ENCODE measurements around the gene TMEM219. TPM values are rescaled to one million over a fixed set of nuclear protein-coding genes. Genes with fewer than 3 reads are reported as not detected.

Gene TMEM219
- total and polyA plus RNA-seq, 10 of the 15 experiments (the other 5 are each of a cell fraction or from before 2014, with no cell fraction given): 33.6 to 74.6 (median 56.5) TPM

DNA sequence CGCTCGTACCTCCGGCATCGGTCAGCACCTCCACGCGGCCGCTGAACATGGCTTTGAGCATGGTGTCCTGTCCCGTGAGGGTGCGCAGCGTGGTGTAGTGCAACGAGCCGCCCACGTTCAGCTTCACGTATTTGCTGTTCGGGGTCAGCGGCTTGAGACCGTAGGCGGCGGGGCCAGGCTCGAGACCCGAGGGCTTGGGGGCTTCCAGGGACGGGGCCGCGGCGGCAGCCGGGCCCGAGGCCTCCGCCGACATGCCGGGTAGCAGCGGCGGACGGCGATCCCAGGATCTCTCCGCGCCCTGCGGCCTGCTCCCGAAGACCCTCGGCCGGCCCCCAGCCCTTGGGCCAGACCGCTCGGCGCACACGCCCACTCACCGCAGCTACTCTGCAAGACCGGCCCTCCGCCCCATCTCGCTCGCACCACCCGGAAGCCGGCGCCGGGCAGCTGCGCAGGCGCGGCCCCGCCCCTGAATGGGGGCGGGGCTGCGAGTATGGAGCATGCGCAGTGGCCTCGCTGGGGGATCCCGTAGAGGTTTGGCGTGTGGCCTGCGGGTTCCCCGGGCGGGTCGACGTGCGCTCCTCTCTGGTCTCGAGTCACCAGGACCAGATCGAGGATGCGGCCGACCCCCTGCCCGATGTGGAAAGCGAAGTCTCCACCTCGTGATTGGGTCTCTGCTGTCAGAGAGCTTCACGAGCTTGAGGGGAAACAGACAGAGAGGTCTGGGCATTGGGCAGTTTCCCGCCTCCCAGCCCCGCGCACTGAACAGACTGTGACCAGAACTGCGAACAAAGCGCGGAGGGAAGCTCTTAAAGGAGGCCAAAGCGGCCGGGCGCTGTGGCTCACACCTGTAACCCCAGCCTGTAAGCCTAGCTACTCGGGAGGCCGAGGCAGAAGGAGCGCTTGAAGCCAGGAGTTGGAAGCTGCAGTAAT lies 35.8 kb upstream of the TMEM219 start, which contains the start of gene KCTD13 (continued):
- TF ChIP-seq POLR2A (IDR thresholded peaks at IDR 0.05; ENCODE audit: low read depth, low read length) (peak; percentile 97), YY1 (IDR thresholded peaks at IDR 0.05; ENCODE audit: low read depth, low read length) (peak; percentile 30; the same call in 1 of the 2 replicates), IKZF1 (conservative IDR thresholded peaks at IDR 0.05) (peak; percentile 98), MTA3 (IDR thresholded peaks at IDR 0.05; ENCODE audit: borderline replicate concordance, low read length) (no peak), LARP7 (IDR thresholded peaks at IDR 0.05) (peak; percentile 79), CHD1 (IDR thresholded peaks at IDR 0.05; ENCODE audit: low read depth, low read length) (no peak), SPI1 (IDR thresholded peaks at IDR 0.05; ENCODE audit: borderline replicate concordance, insufficient read depth, low read depth, low read length) (no peak), NR2C1 (IDR thresholded peaks at IDR 0.05) (peak; percentile 27; the same call in 1 of the 2 replicates), NR2C2 (IDR thresholded peaks at IDR 0.05; ENCODE audit: borderline replicate concordance, control insufficient read depth, insufficient read length, low read depth) (no peak), KLF5 (IDR thresholded peaks at IDR 0.05; ENCODE audit: partially characterized antibody) (peak; percentile 47), RB1 (IDR thresholded peaks at IDR 0.05; ENCODE audit: borderline replicate concordance) (peak; percentile 96; the same call in 1 of the 2 replicates), BACH1 (IDR thresholded peaks at IDR 0.05; ENCODE audit: borderline replicate concordance) (peak; percentile 28; the same call in 1 of the 2 replicates), ZNF687 (IDR thresholded peaks at IDR 0.05) (peak; percentile 86), CHD4 (IDR thresholded peaks at IDR 0.05) (no peak), SP1 (IDR thresholded peaks at IDR 0.05; ENCODE audit: low read depth, low read length) (peak; percentile 75), EED (IDR thresholded peaks at IDR 0.05; ENCODE audit: low read depth) (no peak; the same call in 1 of the 2 replicates), TCF12 (IDR thresholded peaks at IDR 0.05; ENCODE audit: low read depth, low read length) (0 out of 2 replicates have a peak, but pooled peaks have one; percentile 7)
- TF ChIP-seq, protein P1, sequence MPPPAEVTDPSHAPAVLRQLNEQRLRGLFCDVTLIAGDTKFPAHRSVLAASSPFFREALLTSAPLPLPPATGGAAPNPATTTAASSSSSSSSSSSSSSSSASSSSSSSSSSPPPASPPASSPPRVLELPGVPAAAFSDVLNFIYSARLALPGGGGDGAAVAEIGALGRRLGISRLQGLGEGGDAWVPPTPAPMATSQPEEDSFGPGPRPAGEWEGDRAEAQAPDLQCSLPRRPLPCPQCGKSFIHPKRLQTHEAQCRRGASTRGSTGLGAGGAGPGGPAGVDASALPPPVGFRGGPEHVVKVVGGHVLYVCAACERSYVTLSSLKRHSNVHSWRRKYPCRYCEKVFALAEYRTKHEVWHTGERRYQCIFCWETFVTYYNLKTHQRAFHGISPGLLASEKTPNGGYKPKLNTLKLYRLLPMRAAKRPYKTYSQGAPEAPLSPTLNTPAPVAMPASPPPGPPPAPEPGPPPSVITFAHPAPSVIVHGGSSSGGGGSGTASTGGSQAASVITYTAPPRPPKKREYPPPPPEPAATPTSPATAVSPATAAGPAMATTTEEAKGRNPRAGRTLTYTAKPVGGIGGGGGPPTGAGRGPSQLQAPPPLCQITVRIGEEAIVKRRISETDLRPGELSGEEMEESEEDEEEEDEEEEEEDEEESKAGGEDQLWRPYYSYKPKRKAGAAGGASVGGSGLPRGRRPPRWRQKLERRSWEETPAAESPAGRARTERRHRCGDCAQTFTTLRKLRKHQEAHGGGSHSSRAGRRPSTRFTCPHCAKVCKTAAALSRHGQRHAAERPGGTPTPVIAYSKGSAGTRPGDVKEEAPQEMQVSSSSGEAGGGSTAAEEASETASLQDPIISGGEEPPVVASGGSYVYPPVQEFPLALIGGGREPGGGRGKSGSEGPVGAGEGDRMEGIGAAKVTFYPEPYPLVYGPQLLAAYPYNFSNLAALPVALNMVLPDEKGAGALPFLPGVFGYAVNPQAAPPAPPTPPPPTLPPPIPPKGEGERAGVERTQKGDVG (CRISPR knock-in tag; IDR thresholded peaks at IDR 0.05): no peak
- TF ChIP-seq, protein P2, sequence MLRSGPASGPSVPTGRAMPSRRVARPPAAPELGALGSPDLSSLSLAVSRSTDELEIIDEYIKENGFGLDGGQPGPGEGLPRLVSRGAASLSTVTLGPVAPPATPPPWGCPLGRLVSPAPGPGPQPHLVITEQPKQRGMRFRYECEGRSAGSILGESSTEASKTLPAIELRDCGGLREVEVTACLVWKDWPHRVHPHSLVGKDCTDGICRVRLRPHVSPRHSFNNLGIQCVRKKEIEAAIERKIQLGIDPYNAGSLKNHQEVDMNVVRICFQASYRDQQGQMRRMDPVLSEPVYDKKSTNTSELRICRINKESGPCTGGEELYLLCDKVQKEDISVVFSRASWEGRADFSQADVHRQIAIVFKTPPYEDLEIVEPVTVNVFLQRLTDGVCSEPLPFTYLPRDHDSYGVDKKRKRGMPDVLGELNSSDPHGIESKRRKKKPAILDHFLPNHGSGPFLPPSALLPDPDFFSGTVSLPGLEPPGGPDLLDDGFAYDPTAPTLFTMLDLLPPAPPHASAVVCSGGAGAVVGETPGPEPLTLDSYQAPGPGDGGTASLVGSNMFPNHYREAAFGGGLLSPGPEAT (IDR thresholded peaks at IDR 0.05; ENCODE audit: low read depth): peak; percentile 33; the same call in 1 of the 2 replicates
- TF ChIP-seq, protein P3, sequence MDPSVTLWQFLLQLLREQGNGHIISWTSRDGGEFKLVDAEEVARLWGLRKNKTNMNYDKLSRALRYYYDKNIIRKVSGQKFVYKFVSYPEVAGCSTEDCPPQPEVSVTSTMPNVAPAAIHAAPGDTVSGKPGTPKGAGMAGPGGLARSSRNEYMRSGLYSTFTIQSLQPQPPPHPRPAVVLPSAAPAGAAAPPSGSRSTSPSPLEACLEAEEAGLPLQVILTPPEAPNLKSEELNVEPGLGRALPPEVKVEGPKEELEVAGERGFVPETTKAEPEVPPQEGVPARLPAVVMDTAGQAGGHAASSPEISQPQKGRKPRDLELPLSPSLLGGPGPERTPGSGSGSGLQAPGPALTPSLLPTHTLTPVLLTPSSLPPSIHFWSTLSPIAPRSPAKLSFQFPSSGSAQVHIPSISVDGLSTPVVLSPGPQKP (IDR thresholded peaks at IDR 0.05; ENCODE audit: low read depth, low read length): no peak

All from GM12878 (cell line).